GM12872 (cell line): ENCODE data around the gene KRT9.

ENCODE experiments used
- TF ChIP-seq, protein P1 (sequence below): IDR thresholded peaks from 3 replicates; pipeline ENCODE4 v1.5.1; 2011; ENCODE audit warnings: low read depth, mild to moderate bottlenecking, low read length, moderate library complexity; ENCODE audit not compliant: insufficient read depth

The KRT9 gene, protein sequence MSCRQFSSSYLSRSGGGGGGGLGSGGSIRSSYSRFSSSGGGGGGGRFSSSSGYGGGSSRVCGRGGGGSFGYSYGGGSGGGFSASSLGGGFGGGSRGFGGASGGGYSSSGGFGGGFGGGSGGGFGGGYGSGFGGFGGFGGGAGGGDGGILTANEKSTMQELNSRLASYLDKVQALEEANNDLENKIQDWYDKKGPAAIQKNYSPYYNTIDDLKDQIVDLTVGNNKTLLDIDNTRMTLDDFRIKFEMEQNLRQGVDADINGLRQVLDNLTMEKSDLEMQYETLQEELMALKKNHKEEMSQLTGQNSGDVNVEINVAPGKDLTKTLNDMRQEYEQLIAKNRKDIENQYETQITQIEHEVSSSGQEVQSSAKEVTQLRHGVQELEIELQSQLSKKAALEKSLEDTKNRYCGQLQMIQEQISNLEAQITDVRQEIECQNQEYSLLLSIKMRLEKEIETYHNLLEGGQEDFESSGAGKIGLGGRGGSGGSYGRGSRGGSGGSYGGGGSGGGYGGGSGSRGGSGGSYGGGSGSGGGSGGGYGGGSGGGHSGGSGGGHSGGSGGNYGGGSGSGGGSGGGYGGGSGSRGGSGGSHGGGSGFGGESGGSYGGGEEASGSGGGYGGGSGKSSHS

DNA sequence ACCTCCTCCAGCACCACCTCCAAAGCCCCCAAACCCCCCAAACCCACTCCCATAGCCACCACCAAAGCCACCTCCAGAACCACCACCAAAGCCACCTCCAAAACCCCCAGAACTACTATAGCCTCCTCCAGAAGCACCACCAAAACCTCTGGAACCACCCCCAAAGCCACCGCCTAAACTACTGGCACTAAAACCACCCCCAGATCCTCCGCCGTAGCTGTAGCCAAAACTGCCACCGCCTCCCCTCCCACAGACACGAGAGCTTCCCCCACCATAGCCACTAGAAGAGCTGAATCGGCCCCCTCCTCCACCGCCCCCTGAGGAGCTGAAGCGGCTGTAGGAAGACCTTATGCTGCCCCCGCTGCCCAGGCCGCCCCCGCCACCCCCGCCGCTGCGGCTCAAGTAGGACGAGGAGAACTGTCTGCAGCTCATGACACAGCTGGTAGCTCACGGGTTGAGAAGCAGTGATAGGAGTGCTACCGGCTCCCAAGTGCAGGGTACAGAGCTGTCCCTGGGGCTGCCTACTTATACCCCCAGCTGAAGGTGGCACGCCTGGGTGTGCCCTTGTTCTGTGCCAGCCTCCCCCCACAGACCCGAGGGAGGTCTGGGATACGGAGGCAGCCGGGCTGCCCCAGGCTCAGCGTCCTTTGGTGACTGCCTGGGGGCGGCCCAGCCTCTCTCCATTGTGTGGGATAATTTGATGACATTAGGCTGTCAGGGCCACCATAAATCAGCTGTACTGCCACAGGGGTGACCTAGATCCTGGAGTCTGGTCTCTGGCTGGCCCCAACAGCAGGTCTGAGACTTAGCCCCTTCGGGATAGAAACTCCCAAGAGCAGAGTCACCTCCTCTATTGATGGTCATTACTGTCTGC is at the start of gene KRT9:
Gene KRT9, minus strand, starts transcription at position 499 of the 874 bp plus-strand sequence. Its CDS starts 67 bp downstream, at position 432.
- TF ChIP-seq, protein P1, sequence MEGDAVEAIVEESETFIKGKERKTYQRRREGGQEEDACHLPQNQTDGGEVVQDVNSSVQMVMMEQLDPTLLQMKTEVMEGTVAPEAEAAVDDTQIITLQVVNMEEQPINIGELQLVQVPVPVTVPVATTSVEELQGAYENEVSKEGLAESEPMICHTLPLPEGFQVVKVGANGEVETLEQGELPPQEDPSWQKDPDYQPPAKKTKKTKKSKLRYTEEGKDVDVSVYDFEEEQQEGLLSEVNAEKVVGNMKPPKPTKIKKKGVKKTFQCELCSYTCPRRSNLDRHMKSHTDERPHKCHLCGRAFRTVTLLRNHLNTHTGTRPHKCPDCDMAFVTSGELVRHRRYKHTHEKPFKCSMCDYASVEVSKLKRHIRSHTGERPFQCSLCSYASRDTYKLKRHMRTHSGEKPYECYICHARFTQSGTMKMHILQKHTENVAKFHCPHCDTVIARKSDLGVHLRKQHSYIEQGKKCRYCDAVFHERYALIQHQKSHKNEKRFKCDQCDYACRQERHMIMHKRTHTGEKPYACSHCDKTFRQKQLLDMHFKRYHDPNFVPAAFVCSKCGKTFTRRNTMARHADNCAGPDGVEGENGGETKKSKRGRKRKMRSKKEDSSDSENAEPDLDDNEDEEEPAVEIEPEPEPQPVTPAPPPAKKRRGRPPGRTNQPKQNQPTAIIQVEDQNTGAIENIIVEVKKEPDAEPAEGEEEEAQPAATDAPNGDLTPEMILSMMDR: no peak

DNA sequence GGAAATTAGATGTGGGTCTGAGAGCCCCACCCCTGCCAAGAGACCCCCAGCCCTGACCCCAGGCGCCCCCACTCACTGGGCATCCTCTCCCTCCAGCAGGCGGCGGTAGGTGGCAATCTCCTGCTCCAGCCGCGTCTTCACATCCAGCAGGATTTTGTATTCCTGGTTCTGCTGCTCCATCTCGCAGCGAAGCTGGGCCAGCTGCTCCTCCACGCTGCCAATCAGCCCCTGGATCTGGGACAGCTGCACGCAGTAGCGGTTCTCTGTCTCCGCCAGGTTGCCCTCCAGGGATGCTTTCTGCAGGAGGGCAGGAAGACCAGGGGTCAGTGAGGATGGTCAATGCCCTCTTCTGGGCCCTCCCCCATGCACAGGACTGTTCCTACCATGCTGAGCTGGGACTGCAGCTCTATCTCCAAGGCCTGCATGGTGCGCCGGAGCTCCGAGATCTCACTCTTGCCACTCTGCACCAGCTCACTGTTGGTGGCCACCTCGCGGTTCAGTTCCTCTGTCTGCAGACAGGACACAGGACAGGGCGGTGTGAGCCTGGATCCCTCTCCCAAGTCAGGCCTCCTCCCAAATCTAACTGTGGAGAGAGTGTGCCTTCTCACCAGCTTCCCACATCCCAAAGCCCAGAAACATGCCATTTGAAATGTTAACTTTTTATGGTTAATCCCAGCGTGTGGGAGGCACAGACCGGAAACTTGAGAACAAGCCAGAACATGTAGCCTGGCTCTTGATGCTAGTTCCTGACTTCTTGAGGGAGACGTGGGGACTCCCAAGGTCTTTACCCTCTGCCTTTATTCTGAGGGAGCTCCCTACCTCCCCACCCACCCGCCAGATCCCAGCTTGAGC is 49.0 kb upstream of the KRT9 start:
- TF ChIP-seq, protein P1: no peak

DNA sequence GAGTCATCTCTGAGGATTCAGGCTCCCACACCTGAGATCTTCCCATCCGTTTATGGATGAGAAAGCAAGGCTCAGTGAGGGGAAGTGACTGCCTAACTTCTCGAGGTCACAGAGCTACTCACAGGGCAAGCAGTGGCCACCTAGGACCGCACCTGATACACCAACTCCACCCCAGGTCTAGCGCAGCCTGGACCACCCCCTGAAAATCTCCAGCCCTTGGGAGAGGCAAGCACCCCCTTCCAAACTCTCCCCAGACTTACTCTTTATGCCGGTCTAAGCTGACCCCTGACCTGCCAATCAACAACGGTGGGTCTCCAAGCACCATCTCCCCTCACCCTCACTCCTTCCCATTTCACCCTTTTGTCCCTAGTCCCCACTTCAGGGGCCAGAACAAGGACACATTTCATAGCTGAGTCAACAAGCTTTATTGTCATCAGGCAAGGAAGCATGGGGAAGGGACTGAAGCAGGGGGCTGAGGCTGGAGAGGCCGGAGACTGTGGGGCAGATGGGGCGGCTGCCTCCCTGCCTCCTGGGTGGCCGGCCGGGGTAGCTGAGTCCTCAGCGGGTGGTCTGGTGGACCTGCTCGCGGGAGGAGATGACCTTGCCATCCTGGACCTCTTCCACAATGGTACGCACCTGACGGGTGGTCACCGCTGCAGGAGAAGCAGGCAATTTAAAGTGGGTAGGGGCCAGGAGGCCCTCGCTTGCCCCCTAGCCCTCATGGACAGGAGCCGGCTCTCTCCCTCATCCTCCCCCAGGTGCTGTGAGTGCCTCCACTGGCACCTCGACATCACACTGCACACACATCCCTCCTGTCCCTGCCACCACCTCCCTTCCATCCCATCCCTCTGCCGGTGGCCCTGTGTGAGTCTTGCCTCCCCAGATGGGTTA is 47.4 kb upstream of the KRT9 start:
- TF ChIP-seq, protein P1: no peak

DNA sequence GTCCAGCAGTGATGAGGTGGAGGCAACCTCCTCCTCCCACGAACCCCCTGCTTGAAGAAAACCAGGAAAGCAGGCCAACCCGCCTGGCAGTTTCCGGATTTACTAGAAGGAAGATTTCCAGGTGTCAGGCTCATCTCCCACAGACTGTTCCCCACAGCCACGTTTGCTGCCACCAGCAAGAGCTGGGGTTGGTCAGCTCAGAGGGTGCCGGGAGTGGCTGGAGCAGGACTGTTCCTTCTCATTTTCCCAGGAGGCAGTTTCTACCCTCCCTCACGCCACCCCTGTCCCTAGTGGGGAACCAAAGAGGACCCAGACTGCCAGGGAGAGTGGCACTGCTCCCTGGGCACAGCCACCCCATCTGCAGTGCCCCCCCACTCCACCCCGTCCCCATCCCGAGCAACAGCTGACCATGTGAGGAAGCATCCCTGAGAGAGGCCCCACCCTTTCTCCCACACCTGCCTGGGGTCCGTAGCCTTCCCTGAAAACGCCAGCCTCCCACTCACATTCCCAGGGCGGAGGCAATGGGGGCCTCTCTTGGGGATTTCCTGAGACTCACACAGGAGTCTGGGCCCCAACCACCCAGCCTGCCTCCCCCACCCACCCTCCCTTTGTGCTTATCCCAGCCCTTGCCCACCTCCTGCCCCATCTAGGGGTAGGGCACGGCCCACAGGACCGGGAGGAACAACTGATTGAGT is 46.6 kb upstream of the KRT9 start:
- TF ChIP-seq, protein P1: no peak

DNA sequence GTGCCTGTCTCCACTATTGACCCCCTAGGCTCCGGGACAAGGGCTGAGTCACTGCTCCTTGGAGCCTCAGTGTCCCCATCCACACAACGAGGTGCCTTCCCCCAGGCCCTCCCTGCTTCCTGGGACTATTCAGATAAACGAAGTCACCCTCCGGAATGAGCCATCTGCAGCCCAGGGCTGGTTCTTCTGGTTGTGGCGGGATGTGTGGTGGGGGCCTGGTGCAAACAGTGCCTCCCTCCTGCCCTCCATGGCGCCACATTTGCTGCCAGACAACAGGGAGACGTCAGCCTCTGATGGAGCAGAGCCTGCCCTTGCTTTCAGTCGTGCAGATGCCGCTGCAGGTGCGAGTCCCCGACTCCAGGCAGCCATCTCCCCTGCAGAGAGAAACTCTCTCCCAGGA is 45.8 kb upstream of the KRT9 start:
- TF ChIP-seq, protein P1: no peak

DNA sequence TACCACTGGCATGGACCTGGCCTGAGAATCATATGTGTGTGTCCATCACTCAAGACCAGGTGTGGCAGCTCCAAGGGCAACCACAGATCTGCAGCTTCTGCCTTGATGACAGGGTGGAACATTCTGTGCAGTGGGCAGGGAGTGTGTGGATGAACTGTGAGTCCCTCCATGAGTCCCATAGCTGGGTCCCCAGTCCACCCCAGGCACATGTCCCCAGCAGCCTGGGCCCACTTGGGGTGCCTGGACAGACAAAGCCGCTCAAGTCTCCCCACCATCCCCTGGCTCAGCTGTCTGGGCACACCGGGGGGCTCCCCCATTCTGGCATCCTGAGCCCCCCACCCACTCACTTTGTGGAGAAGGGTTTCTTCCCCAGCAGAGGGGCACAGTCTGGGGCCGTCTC is 45.3 kb upstream of the KRT9 start:
- TF ChIP-seq, protein P1: no peak
